ENCODE results near the gene MRE11.

DNA sequence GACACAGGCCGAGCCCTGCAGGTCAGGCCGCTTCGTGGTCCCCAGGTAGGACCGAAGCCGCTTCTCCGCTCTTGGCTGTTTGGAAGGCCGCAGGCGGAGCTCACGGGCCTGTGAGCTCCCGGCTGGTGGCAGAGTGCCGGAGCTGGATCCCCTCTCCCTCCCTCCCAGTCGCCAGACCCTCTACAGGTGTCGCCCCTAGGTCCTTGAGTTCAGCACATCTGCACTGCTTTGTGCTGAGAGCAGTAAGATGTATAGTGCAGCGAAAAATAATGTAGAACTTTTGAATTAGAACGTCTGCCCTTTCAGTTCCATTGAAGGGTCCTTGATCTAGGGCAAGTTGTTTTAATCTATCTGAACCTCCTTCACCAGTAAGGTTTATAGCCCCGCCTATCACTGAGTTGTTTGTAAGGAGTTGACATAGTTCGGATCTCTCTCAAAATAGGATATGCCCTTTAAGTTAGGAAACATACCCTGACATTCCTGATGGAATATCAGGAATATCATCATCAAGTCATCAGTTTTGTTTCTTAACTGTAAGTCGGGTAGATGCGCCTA, 559 bp upstream of the MRE11 start:
- TF ChIP-seq, protein P1, sequence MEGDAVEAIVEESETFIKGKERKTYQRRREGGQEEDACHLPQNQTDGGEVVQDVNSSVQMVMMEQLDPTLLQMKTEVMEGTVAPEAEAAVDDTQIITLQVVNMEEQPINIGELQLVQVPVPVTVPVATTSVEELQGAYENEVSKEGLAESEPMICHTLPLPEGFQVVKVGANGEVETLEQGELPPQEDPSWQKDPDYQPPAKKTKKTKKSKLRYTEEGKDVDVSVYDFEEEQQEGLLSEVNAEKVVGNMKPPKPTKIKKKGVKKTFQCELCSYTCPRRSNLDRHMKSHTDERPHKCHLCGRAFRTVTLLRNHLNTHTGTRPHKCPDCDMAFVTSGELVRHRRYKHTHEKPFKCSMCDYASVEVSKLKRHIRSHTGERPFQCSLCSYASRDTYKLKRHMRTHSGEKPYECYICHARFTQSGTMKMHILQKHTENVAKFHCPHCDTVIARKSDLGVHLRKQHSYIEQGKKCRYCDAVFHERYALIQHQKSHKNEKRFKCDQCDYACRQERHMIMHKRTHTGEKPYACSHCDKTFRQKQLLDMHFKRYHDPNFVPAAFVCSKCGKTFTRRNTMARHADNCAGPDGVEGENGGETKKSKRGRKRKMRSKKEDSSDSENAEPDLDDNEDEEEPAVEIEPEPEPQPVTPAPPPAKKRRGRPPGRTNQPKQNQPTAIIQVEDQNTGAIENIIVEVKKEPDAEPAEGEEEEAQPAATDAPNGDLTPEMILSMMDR (IDR thresholded peaks at IDR 0.05): no peak
- no peak for TF ChIP-seq POLR2A (IDR thresholded peaks at IDR 0.05)

Measured in right lobe of liver (tissue), 4 donors.